Sigmoid colon (tissue), 4 donors: ENCODE measurements around the gene ZNF496.

Experiments used
- EP300 ChIP-seq, 4 donors: sonication (generic); formaldehyde crosslinking; IDR thresholded peaks; one replicate each; pipeline ENCODE4 v1.6.1; 2017; ENCODE audit warnings: antibody characterized with exemption in 4 of 4
- POLR2A ChIP-seq, 2 donors: fragments of 450-650 bp; IDR thresholded peaks; one replicate each; pipeline ENCODE4 v1.6.1; 2016; ENCODE audit warnings: antibody characterized with exemption in 2 of 2, mild to moderate bottlenecking in 2 of 2, moderate library complexity in 2 of 2
- POLR2AphosphoS5 ChIP-seq, 4 donors: sonication (generic); formaldehyde crosslinking; IDR thresholded peaks; one replicate each; pipeline ENCODE4 v1.6.1; 2017; ENCODE audit warnings: antibody characterized with exemption in 4 of 4
- TF ChIP-seq, protein P1 (sequence below), 4 experiments: fragments of 450-650 bp in 3 of 4; fragments of 200-600 bp in 1 of 4; IDR thresholded peaks; one replicate each; pipeline ENCODE4 v1.5.1; 2016 to 2019; ENCODE audit warnings: antibody characterized with exemption in 4 of 4, mild to moderate bottlenecking in 3 of 4, moderate library complexity in 2 of 4

DNA sequence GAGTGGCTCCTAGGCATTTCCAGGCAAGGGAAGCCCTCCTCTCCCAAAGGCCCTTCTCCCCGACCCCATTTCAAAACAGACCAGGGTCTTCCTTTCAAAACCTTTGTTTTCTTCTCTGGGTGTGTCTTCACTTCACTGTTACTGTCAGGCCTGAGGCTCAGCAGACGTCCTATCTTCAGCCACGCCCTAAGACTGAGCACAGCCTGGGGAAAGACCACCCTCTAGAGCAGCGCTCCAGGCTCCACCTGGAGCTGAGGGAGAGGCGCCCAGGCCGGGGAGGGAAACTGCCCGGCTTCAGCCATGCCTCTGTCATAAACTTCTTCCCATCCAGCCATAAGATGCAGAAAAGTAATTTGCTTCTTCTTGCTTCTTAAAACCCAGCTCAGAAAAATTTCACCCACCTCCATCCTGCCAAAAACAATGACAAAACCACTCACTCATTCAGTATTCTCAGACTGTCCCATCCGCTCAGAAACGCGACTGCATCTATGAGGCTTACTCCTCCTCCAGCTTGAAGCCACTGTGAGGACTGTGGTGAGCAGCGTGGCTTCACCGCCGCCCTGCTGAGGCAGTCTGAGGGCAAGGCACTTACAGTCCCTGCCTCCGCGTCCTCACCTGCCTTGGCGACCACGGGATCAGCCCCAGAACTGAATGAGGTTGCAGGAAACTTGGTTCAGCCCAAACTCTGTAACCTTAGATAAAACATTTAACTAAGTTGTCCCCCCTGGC, 39.7 kb downstream of the ZNF496 start:
- TF ChIP-seq, protein P1, sequence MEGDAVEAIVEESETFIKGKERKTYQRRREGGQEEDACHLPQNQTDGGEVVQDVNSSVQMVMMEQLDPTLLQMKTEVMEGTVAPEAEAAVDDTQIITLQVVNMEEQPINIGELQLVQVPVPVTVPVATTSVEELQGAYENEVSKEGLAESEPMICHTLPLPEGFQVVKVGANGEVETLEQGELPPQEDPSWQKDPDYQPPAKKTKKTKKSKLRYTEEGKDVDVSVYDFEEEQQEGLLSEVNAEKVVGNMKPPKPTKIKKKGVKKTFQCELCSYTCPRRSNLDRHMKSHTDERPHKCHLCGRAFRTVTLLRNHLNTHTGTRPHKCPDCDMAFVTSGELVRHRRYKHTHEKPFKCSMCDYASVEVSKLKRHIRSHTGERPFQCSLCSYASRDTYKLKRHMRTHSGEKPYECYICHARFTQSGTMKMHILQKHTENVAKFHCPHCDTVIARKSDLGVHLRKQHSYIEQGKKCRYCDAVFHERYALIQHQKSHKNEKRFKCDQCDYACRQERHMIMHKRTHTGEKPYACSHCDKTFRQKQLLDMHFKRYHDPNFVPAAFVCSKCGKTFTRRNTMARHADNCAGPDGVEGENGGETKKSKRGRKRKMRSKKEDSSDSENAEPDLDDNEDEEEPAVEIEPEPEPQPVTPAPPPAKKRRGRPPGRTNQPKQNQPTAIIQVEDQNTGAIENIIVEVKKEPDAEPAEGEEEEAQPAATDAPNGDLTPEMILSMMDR (IDR thresholded peaks at IDR 0.05), result no peak
- TF ChIP-seq POLR2AphosphoS5 (IDR thresholded peaks at IDR 0.05) (no peak), POLR2A (IDR thresholded peaks at IDR 0.05) (no peak), EP300 (IDR thresholded peaks at IDR 0.05) (no peak)
